Keratinocyte (primary cell): ENCODE measurements around the gene CTNNA2. TPM values are rescaled to one million over a fixed set of nuclear protein-coding genes. Genes with fewer than 3 reads are reported as not detected.

Experiments
- DNase-seq: peaks from one replicate; pipeline ENCODE4 v3.0.0-alpha.2; 2011; ENCODE audit warnings: low read depth, missing footprints, low spot score
- FAIRE-seq: peaks from 2 replicates; lab custom pipeline; 2011; peaks lifted over from hg19 to GRCh38; lab: Jason Lieb, UNC
- H2AFZ ChIP-seq: 2 replicates; pipeline ENCODE4 v1.6.0; 2012; ENCODE audit warnings: low read length, control low read depth, inconsistent platforms; ENCODE audit not compliant: control insufficient read depth
- H3K27ac ChIP-seq: 2 replicates; pipeline ENCODE4 v1.5.1; 2011; ENCODE audit warnings: low read length; ENCODE audit not compliant: control insufficient read depth, insufficient read depth
- H3K27me3 ChIP-seq: 3 replicates; pipeline ENCODE4 v1.6.0; 2011; ENCODE audit warnings: low read length; ENCODE audit not compliant: control insufficient read depth, insufficient read depth; ENCODE audit errors: extremely low read depth
- H3K36me3 ChIP-seq, 2 experiments: 2 replicates in 1 of 2; 3 replicates in 1 of 2; pipeline ENCODE4 v1.5.1; 2011; ENCODE audit warnings: low read length in 2 of 2, mild to moderate bottlenecking in 1 of 2; ENCODE audit not compliant: control insufficient read depth in 2 of 2, insufficient read depth in 2 of 2; ENCODE audit errors: extremely low read depth in 1 of 2
- H3K4me1 ChIP-seq: 3 replicates; pipeline ENCODE4 v1.5.1; 2011; ENCODE audit warnings: low read length; ENCODE audit not compliant: control insufficient read depth, insufficient read depth; ENCODE audit errors: extremely low read depth
- H3K4me2 ChIP-seq: 3 replicates; pipeline ENCODE4 v1.6.0; 2011; ENCODE audit warnings: low read depth, low read length; ENCODE audit not compliant: control insufficient read depth, insufficient read depth; ENCODE audit errors: extremely low read depth
- H3K4me3 ChIP-seq, 3 experiments: fragments of 200-600 bp in 1 of 3; sonication (generic) in 1 of 3; 2 replicates in 2 of 3; 3 replicates in 1 of 3; pipeline ENCODE4 v1.5.1; 2011 to 2016; ENCODE audit warnings: low read length in 3 of 3, mild to moderate bottlenecking in 3 of 3, control low read depth in 2 of 3, inconsistent platforms in 1 of 3, low read depth in 1 of 3, mixed read lengths in 1 of 3, mixed run types in 1 of 3, moderate library complexity in 1 of 3; ENCODE audit not compliant: control insufficient read depth in 2 of 3, insufficient read depth in 2 of 3; ENCODE audit errors: extremely low read depth in 1 of 3
- H3K79me2 ChIP-seq: 2 replicates; pipeline ENCODE4 v1.6.0; 2012; ENCODE audit warnings: low read length; ENCODE audit not compliant: control insufficient read depth, insufficient read depth
- H3K9ac ChIP-seq: 3 replicates; pipeline ENCODE4 v1.6.0; 2011; ENCODE audit warnings: low read length; ENCODE audit not compliant: control insufficient read depth, insufficient read depth; ENCODE audit errors: extremely low read depth
- H3K9me1 ChIP-seq: 3 replicates; pipeline ENCODE4 v1.6.0; 2011; ENCODE audit warnings: low read length; ENCODE audit not compliant: control insufficient read depth, insufficient read depth; ENCODE audit errors: extremely low read depth
- H3K9me3 ChIP-seq: 2 replicates; pipeline ENCODE4 v1.5.1; 2012; ENCODE audit warnings: low read depth, low read length; ENCODE audit not compliant: control insufficient read depth
- H4K20me1 ChIP-seq: 3 replicates; pipeline ENCODE4 v1.6.0; 2011; ENCODE audit warnings: low read length; ENCODE audit not compliant: control insufficient read depth, insufficient read depth; ENCODE audit errors: extremely low read depth
- CTCF ChIP-seq, 3 experiments: IDR thresholded peaks in 1 of 3; conservative IDR thresholded peaks in 1 of 3; optimal IDR thresholded peaks in 1 of 3; 2 replicates in 2 of 3; 3 replicates in 1 of 3; pipeline versions ENCODE3 to v1.5.1; 2011; ENCODE audit warnings: low read length in 3 of 3, mild to moderate bottlenecking in 3 of 3, moderate library complexity in 2 of 3, control low read depth in 1 of 3, inconsistent platforms in 1 of 3; ENCODE audit not compliant: insufficient read depth in 2 of 3; ENCODE audit errors: extremely low read depth in 1 of 3
- EZH2 ChIP-seq: IDR thresholded peaks from one replicate; pipeline ENCODE4 v1.6.1; 2012; ENCODE audit warnings: inconsistent platforms, mild to moderate bottlenecking, low read length, moderate library complexity
- dilution Hi-C: fragments of 300-500 bp; cut with MboI; formaldehyde crosslinking; loops from one replicate; pipeline ENCODE4 v1.7.0; 2020; ENCODE audit warnings: low sequenced_read_pairs; ENCODE audit not compliant: extremely low pct_ligation_motif_present
- polyA plus RNA-seq, 5 experiments: library from polyadenylated mRNA; depleted of rRNA in 3 of 5; stranded (reverse) in 3 of 5; stranded (forward) in 1 of 5; unstranded in 1 of 5; fragments of >200 nt; gene quantifications; 1 replicate in 1 of 5; 2 replicates in 3 of 5; 3 replicates in 1 of 5; pipeline versions ENCODE4 v1.2.1 to v1.2.3, GENCODE V29; 2011 to 2012; ENCODE audit warnings: missing spikeins in 2 of 5, low read depth in 1 of 5, low replicate concordance in 1 of 5

CTNNA2 gene
- polyA plus RNA-seq, 1 donor (not counting 4 experiments of a cell fraction or from before 2014, with no cell fraction given): not detected

- no peak overlapping the region for H3K4me2 ChIP-seq
- FAIRE-seq: no peak
- H3K9ac ChIP-seq: no peak overlapping the region
- no peaks in the 10 kb centered on the region for H3K9me3 ChIP-seq
- no peaks in the 10 kb centered on the region for H3K36me3 ChIP-seq
- no peaks in the 10 kb centered on the region for H4K20me1 ChIP-seq
- no peak for TF ChIP-seq EZH2
- no peak for TF ChIP-seq CTCF (optimal IDR thresholded peaks at IDR 0.05 in 1 of 3, IDR thresholded peaks at IDR 0.05 in 1 of 3, conservative IDR thresholded peaks at IDR 0.05 in 1 of 3; ENCODE audit: extremely low read depth in 1 of 3, insufficient read depth in 2 of 3, low read length in 3 of 3)
- H3K9me1 ChIP-seq: no peaks in the 10 kb centered on the region
- no peak overlapping the region for H3K4me3 ChIP-seq
- dilution Hi-C loops: no loop called here
- DNase-seq: no peak
- no peaks in the 10 kb centered on the region for H3K4me1 ChIP-seq
- no peak overlapping the region for H2AFZ ChIP-seq
- H3K27me3 ChIP-seq: no peaks in the 10 kb centered on the region
- no peaks in the 10 kb centered on the region for H3K79me2 ChIP-seq
- H3K27ac ChIP-seq: no peak overlapping the region
These were observed 1142.4 kb downstream of the CTNNA2 start for GRCh38 chr2:80655265-80655664.

GRCh38 chr2:80670763-80671162 is 1157.9 kb downstream of the CTNNA2 start:
- Histone ChIP-seq H3K9me3 (no peaks in the 10 kb centered on the region), H3K4me1 (no peaks in the 10 kb centered on the region), H3K9ac (no peak overlapping the region), H3K9me1 (no peaks in the 10 kb centered on the region), H4K20me1 (no peaks in the 10 kb centered on the region), H3K4me3 (no peak overlapping the region), H3K27me3 (no peaks in the 10 kb centered on the region), H3K4me2 (no peak overlapping the region), H3K79me2 (no peaks in the 10 kb centered on the region), H2AFZ (no peak overlapping the region), H3K27ac (no peak overlapping the region), H3K36me3 (no peaks in the 10 kb centered on the region)
- no peak for FAIRE-seq
- dilution Hi-C loops: no loop called here
- no peak for DNase-seq
- TF ChIP-seq CTCF (optimal IDR thresholded peaks at IDR 0.05 in 1 of 3, IDR thresholded peaks at IDR 0.05 in 1 of 3, conservative IDR thresholded peaks at IDR 0.05 in 1 of 3; ENCODE audit: extremely low read depth in 1 of 3, insufficient read depth in 2 of 3, low read length in 3 of 3): no peak
- no peak for TF ChIP-seq EZH2
